Activated naive CD4-positive, alpha-beta T cell treated with anti-CD3 and anti-CD28 coated beads, Interleukin-2, amount 50 U/mL, for 16 hours (primary cell): ENCODE measurements around the gene POLE2.
"Not testable (repeated sequence)": the region's sequence is repeated elsewhere in the genome, so short reads cannot be mapped to it uniquely, and the experiment has no call there.

Experiments used
- DNase-seq: peaks from one replicate; pipeline ENCODE4 v3.0.0-alpha.2; 2020

Gene POLE2

GRCh38 chr14:49657500-49657899, 30.5 kb downstream of the POLE2 start:
- DNase-seq: not testable (repeated sequence)

GRCh38 chr14:49654511-49654910, 33.5 kb downstream of the POLE2 start:
- DNase-seq: no peak

- no peak for DNase-seq
These were observed 34.5 kb downstream of the POLE2 start for GRCh38 chr14:49653508-49653907.

DNA sequence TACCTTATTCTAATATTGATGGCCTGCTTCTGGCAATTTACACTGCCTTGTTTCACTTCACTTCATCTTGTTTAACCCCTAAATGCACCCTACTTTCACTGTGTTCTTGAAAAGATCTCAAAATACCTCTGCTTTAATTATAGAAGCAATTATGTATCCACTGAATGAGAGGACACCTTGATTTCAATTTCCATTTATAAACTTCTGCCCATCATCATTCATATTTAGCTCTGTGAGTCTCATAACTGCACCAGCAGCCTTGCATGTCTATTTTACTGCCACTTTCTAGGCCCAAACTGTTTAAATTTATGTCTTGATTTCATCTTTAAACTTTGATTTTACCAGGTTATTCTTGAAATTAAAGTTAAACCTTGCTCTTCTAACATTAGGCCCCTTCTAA, 45.9 kb downstream of the POLE2 start:
- DNase-seq: no peak

DNA sequence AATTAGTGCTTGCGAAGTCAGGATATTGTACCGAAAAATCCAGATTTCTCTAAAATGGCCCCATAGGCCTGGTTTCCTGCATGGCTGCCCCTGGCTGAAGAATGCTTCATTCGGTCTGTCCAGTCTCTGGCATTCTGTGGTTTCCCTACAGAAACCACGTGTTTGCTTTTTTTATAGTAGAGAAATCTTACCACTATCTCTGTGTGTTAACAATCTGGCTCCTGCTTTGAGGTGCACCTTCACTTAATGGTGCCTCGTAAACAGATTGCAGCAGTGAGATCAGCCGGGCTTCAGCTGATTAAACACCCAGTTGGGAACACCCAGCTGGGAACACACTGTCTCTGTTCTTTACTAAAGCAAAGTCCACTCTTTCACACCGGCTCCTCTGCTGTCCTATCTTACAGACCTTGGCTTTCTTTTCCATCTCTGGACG, 46.3 kb downstream of the POLE2 start:
- DNase-seq: no peak

DNA sequence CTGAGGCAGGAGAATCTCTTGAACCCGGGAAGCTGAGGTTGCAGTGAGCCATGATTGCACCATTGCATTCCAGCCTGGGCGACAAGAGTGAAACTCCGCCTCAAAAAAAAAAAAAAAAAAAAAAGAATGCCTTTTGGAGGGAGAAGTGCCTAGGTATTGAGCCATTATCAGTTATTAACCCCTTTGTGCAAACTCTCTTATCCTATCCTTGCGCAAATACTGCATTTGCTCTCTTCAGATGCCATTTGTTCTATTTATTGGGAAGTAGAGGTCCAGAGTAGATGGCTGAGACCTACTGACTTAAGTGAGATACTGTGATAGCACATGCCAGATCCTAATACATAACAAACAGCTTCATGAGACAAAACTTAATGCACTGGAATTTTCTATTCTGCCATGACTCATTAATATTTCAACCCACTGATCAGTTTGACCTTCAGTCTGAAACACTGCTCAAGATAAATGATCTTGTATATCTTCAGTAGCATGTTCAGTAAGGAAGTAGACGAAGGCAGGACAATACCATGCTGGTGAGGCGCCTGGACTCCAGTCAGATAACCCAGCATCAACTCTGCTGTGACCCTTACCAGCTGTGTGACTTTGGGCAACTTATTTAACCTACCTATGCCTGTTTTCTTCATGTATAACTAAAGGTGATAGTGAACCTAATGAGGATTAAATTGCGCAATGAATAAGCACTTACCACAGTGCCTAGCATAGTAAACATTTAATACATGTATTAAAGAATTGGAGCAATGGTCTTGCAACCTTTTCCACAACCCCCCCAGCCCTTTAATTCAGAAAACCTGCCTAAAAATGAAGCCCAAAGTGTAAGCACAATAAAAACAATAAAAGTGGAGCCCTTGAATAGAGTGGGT, 47.2 kb downstream of the POLE2 start:
- DNase-seq: no peak

DNA sequence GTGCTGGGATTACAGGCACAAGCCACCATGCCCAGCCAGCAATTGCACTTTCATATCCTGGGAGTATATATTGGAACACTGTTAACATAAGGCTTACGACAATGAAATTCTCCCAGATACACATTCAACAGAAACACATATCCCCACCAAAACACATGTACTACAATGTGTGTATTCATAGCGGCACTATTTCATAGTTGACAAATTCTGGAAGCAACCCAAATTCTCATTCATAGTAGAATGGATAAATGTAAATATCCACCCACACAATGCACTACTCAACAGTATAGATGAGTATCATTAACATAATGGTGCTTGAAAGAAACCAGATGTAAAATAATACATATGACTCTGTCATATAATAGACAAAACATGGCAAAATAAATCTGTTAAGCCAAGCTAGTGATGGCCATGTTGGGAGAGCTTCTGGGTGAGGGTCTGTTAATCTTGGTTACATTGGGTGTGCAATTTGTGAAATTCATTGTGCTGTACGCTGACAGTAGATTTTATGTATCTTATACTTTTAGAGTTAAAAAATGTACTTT, 50.4 kb downstream of the POLE2 start:
- DNase-seq: no peak

GRCh38 chr14:49636866-49637265, 51.1 kb downstream of the POLE2 start:
- no peak for DNase-seq

DNA sequence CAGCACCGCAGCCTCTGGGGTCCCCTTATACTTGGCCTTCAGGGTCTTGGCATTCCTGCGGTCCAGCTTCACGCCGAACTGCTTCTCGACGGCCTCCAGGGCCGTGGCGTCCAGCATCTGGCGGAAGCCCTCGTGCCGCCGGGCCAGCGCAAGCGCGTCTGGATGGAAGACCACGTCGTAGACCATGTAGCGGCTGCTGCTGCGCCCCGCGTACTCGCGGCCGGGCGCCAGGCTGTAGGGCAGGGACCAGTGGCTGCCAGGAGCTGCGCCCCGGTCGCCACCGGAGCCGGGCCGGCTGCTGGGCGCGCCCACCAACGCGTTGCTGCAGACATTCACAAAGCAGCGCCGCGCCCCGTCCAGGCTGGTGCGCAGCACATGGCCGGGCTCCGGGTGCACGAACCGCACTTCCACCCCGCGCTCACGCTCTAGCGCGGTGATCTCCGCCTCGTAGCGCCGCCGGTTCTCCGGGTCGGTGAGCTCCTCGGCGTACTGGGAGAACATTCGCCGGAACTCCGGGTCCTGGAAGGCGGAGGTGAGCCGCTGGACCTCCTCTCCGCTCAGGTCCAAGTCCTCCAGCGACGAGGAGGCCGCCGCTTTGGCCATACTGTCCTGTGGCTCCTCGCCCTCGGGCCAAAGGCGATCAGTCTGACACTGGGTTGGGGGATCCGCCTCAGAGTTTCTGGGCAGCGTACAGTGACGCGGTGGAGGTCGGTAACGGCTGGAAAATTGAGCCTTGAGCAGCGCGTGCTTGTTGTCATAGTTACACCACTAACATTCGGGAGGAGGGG, 53.3 kb downstream of the POLE2 start, which contains the start of gene DNAAF2:
Gene DNAAF2 (minus strand): TSS at position 698 of the 788 bp plus-strand sequence. CDS start 95 bp downstream, at position 603.
- peak; percentile 73 for DNase-seq

- peak; percentile 96 for DNase-seq
These were observed 54.1 kb downstream of the POLE2 start for GRCh38 chr14:49633640-49634546.

DNA sequence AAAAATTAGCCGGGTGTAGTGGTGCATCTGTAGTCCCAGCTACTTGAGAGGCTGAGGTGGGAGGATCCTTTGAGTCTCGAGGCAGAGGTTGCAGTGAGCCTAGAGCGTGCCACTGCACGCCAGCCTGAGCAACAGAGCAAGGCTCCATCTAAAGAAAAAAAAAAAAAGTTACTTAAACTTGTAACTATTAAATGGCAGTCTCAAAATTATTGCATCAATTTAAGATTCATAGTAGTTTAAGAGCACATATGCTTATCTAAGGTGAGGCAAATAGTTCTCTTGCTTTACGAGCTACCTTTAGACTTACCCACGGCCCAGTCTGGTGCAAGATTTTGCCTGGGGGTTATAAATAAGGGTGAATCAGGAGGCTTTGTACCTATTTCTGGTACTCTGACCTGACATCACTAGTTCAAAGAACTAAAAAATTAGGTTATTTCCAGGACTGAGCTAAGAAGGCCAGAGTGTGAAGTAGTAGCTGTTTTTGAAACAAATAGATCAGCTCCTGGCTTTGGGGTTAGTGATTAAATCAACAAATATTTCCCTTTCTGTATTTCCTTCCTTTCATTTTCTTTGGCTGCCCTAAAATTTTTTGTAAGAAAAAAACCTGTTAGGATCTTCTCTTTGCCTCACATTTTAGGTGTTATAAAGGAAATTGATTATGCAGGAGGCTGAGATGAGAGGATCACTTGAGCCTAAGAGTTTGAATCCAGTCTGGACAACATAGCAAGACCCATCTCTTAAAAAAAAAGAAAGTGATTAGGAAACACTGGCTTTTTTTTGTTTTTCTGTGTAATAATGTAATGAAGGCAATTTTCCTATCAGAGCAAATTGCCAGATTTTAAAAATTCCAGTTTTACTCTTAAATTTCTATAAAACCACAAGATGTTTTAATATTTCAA, 63.8 kb downstream of the POLE2 start:
- no peak for DNase-seq

- DNase-seq: no peak
These were observed 64.6 kb downstream of the POLE2 start for GRCh38 chr14:49623387-49623786.

GRCh38 chr14:49622022-49622607, 65.9 kb downstream of the POLE2 start:
- DNase-seq: no peak

- DNase-seq: peak; percentile 67
These were observed 66.7 kb downstream of the POLE2 start for GRCh38 chr14:49621114-49621881.

DNA sequence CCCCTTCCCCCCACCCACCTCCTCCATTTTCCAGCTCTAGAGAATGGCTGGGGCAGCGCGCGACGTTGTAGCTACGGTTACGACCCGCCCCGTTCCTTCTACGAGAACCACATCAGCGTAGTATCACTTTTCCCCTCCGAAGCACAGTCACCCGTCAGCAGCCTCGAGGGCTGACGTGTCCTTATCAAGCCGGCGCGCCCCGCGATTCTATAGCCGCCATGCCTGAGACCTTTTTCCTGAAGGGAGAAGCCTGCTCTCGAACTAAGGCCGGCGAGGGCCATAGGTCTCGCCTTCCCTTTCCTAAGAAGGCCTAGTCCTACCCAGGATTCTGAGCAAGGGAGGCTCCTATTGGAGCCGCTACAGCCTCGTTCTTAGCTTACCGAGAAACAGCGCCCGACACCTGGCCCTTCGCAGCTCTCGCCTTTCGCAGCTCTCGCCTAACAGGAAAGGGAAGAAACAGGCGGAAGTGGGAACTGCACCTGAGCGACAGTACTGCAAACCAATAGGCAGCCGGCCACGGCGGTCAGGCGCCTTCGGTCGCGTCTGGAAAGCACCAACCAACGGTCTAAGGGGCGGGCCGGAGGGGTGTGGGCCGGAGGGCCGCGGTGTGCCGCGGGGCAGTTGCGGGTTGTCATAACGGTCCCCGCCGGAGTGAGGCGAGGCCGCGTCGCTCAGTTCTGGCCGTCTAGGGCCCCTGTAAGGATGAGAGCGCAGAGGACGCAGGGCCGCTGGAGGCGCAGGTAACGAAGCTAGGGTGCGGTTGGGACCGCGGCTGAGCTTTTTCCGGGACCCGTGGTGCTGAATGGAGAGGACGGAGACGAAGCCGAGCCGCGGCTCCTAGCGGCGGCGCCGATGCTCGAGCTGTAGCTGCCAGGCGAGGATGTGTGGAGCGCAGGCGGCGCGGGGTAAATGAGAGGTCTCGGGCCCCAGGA, 67.6 kb downstream of the POLE2 start, which contains the start of the genes MGAT2 and RPL36AL:
Gene MGAT2 (plus strand): TSS at position 618 of the 932 bp plus-strand sequence. CDS start 470 bp downstream, outside the sequence.
Gene RPL36AL (minus strand): TSS at position 445 of the 932 bp plus-strand sequence. CDS start 1,522 bp downstream, outside the sequence.
- DNase-seq: peak; percentile 94

DNA sequence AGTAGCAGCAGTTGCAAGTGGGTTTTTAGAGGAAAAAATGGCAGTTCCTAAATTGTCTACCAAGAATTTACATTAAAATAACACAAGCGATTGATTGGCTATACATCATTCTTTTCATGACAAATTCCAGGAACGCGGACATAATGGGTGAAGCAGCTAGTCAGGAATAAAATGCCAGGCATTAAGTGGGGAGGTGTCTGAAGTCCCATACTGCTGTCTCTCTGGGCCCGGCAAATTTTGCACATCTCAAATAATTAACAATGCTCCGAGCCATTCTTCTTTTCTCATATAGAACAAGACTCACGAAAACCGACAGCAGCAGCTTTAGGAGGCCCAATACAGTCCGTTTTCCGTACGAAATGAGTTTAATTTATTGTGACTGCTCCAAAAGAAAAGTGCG, 68.3 kb downstream of the POLE2 start:
- no peak for DNase-seq

GRCh38 chr14:49619273-49619672, 68.7 kb downstream of the POLE2 start:
- not testable (repeated sequence) for DNase-seq

DNA sequence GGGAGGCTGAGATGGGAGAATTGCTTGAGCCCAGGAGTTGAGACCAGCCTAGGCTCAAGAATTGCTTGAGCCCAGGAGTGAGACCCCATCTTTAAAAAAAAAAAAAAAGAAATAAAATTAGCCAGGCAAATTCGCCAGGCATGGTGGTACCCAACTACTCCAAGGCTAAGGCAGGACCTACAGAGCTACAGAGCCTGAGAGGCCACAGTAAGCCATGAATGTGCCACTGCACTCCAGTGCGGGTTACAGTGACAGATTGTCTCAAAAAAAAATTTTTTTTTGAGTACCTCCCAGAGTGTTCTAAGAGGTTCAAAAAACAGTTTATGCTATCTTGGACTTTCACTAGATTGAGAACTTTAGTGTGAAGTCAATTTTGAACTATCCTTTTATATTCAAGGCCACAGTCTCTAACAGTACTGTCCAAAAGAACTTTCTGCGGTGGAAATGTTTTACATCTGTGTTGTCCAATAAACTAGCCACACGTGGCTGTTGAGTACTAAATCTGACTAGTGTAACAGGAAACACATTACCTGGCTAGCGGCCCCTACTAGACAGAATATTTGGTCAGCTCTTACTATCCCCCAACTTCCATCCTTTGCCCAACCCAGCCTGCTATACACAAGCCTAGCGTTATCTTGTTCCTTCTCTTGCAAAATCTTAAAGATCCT, 70.0 kb downstream of the POLE2 start:
- no peak for DNase-seq
